ENCODE measurements around the gene NCAPH2. TPM values are rescaled to one million over a fixed set of nuclear protein-coding genes. Genes with fewer than 3 reads are reported as not detected.

The NCAPH2 gene
- total and polyA plus RNA-seq, 9 of the 15 experiments (the other 6 are each of a cell fraction or from before 2014, with no cell fraction given), result 3.6 to 88.6 (median 32.4) TPM

- H3K9ac ChIP-seq (ENCODE audit: insufficient read depth in 1 of 2, low read depth in 2 of 2, low read length in 2 of 2), result peak overlapping the region in 1 of 2 experiments; percentile 52; a peak in 1 of 4 replicates
These were observed 20.6 kb upstream of the NCAPH2 start for GRCh38 chr22:50487290-50488005.

More at GRCh38 chr22:50487290-50488005, 20.6 kb upstream of the NCAPH2 start:
- no peak overlapping the region for H3K4me2 ChIP-seq (ENCODE audit: insufficient read depth, low read length)
- ATAC-seq (no peak), DNase-seq (ENCODE audit: extremely low read depth in 1 of 4, low spot score in 3 of 4) (no peak), FAIRE-seq (no peak)
- in situ Hi-C loops (cut with MboI), result no loop called here
- TF ChIP-seq SRSF3 (IDR thresholded peaks at IDR 0.05; ENCODE audit: insufficient read depth, low read length) (no peak), RUNX1 (IDR thresholded peaks at IDR 0.05; ENCODE audit: low read depth) (no peak), SMAD4 (CRISPR knock-in tag; conservative IDR thresholded peaks at IDR 0.05) (no peak), CREB3L1 (IDR thresholded peaks at IDR 0.05; ENCODE audit: borderline replicate concordance, low read depth) (no peak), TEAD4 (IDR thresholded peaks at IDR 0.05; ENCODE audit: low read length) (no peak), TEAD4 (CRISPR knock-in tag; IDR thresholded peaks at IDR 0.05; ENCODE audit: borderline replicate concordance) (no peak), GTF2B (IDR thresholded peaks at IDR 0.05; ENCODE audit: extremely low read depth, insufficient read length) (no peak), TBL1XR1 (IDR thresholded peaks at IDR 0.05; ENCODE audit: low read length in 2 of 2) (no peak), NONO (IDR thresholded peaks at IDR 0.05; ENCODE audit: low read depth in 2 of 2, low read length in 1 of 2) (no peak), BCL6 (CRISPR knock-in tag; IDR thresholded peaks at IDR 0.05) (no peak), MTA1 (IDR thresholded peaks at IDR 0.05; ENCODE audit: borderline replicate concordance) (no peak), KLF6 (CRISPR knock-in tag; IDR thresholded peaks at IDR 0.05; ENCODE audit: borderline replicate concordance) (no peak)
- H3K27me3 ChIP-seq (ENCODE audit: control insufficient read depth in 2 of 2, insufficient read depth in 2 of 2, low read length in 2 of 2), result no peaks in the 10 kb centered on the region
- H3K4me1 ChIP-seq (replicated peaks in 1 of 2; ENCODE audit: control insufficient read depth in 2 of 2, insufficient read depth in 2 of 2, low read length in 2 of 2), result peaks cover 4 to 52% of the 10 kb centered on the region in 2 experiments; a peak in 3 of 5 replicates
- H3K27ac ChIP-seq (ENCODE audit: extremely low read depth, low read depth, low read length), result no peak overlapping the region
- 56% methylated on average over 10 of the region's 23 CpGs for WGBS (ENCODE audit: insufficient coverage, low coverage, missing lambda C conversion rate)
- no peaks in the 10 kb centered on the region for H4K20me1 ChIP-seq (replicated peaks; ENCODE audit: control insufficient read depth, insufficient read depth, low read length)
- ChIA-PET POLR2A (interaction anchor here (1.5 kb wide), 1 partner anchor 10 kb away, joined by 6 read pairs; no protein-coding TSS in a partner anchor), CTCF (ENCODE audit: low intra/inter-chr PET ratio) (no interaction called here)
- intact Hi-C loops (cut with micrococcal nuclease), result no loop called here
- 0 out of 2 replicates have a peak overlapping the region, but pooled peaks have one; percentile 55 for H2AFZ ChIP-seq (ENCODE audit: low read depth, low read length)
- no peaks in the 10 kb centered on the region for H3K9me3 ChIP-seq (replicated peaks; ENCODE audit: control insufficient read depth, insufficient read depth, low read depth, low read length)
- no peaks in the 10 kb centered on the region for H3K79me2 ChIP-seq (ENCODE audit: control insufficient read depth, insufficient read depth, low read length)
- no peaks in the 10 kb centered on the region for H3K9me1 ChIP-seq (ENCODE audit: control insufficient read depth, insufficient read depth, low read length)
- no peak overlapping the region for H3K4me3 ChIP-seq
- BruUV-seq (replicated peaks), result no TSS peak
- H3K36me3 ChIP-seq (ENCODE audit: control insufficient read depth, insufficient read depth, low read length), result no peaks in the 10 kb centered on the region
